GM06990 (cell line): Measurements from ENCODE around the gene ARHGDIA.

ENCODE experiments used
- DNase-seq: peaks from one replicate; pipeline ENCODE4 v3.0.0-alpha.2; 2011; ENCODE audit not compliant: insufficient read length; ENCODE audit errors: extremely low read depth
- H3K27me3 ChIP-seq: replicated peaks from 2 replicates; pipeline ENCODE4 v1.6.0; 2011; ENCODE audit warnings: low read length; ENCODE audit not compliant: control insufficient read depth, insufficient read depth
- H3K36me3 ChIP-seq: 2 replicates; pipeline ENCODE4 v1.5.1; 2011; ENCODE audit warnings: low read length; ENCODE audit not compliant: control insufficient read depth, insufficient read depth
- H3K4me3 ChIP-seq: replicated peaks from 2 replicates; pipeline ENCODE4 v1.5.1; 2011; ENCODE audit warnings: low read depth, mild to moderate bottlenecking, control low read depth, low read length
- TF ChIP-seq, protein P1 (sequence below): IDR thresholded peaks from 2 replicates; pipeline ENCODE4 v1.5.1; 2011; ENCODE audit warnings: low read length, control low read depth, mild to moderate bottlenecking, inconsistent platforms; ENCODE audit not compliant: insufficient read depth, poor library complexity, severe bottlenecking

The ARHGDIA gene

DNA sequence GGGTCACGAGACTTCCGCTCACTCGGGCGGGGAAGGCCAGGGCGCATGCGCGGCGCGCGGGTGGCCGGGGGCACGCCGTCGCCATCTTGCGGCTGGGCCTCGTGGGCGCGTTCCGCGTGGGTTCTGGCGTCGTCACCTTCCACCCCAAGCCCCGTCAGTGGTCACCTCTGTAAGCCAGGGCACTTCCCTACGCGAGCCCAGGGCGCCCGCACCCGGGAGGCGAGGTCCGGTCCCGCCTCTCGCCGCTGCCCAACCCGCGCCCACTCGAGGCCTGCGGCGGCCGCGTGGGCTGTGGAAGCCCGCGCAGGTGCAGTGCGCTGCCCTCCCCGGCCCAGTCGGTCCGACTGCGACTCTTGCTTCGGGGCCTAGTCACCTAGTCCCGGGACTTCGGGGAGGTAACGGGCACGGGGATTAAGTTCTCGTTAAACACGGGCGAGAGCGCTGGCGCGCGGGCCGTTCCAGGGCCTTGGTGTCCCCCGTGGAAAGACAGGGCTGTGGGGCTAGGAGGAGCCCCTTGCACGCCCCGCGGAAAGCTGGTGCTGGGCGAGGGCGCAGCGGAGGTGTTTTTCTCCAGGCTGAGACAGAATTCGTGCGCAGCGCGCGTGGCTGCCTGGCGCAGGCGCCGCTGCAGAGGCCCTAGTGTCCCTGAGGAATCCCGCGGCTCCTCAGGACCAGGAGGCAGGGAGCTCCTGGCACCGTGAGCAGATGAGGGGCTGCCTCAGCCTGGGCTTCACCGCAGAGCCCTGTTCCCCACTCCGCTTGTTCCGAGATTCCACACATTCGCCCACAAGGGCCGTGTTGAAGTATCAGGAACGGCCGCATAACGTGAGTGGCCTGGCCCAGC lies 472 bp upstream of the ARHGDIA start:
- no peaks in the 10 kb centered on the region for H3K27me3 ChIP-seq
- TF ChIP-seq, protein P1, sequence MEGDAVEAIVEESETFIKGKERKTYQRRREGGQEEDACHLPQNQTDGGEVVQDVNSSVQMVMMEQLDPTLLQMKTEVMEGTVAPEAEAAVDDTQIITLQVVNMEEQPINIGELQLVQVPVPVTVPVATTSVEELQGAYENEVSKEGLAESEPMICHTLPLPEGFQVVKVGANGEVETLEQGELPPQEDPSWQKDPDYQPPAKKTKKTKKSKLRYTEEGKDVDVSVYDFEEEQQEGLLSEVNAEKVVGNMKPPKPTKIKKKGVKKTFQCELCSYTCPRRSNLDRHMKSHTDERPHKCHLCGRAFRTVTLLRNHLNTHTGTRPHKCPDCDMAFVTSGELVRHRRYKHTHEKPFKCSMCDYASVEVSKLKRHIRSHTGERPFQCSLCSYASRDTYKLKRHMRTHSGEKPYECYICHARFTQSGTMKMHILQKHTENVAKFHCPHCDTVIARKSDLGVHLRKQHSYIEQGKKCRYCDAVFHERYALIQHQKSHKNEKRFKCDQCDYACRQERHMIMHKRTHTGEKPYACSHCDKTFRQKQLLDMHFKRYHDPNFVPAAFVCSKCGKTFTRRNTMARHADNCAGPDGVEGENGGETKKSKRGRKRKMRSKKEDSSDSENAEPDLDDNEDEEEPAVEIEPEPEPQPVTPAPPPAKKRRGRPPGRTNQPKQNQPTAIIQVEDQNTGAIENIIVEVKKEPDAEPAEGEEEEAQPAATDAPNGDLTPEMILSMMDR = peak; percentile 12
- peaks cover 19% of the 10 kb centered on the region for H3K36me3 ChIP-seq
- H3K4me3 ChIP-seq = peak overlapping the region; percentile 90
- peak; percentile 95 for DNase-seq

DNA sequence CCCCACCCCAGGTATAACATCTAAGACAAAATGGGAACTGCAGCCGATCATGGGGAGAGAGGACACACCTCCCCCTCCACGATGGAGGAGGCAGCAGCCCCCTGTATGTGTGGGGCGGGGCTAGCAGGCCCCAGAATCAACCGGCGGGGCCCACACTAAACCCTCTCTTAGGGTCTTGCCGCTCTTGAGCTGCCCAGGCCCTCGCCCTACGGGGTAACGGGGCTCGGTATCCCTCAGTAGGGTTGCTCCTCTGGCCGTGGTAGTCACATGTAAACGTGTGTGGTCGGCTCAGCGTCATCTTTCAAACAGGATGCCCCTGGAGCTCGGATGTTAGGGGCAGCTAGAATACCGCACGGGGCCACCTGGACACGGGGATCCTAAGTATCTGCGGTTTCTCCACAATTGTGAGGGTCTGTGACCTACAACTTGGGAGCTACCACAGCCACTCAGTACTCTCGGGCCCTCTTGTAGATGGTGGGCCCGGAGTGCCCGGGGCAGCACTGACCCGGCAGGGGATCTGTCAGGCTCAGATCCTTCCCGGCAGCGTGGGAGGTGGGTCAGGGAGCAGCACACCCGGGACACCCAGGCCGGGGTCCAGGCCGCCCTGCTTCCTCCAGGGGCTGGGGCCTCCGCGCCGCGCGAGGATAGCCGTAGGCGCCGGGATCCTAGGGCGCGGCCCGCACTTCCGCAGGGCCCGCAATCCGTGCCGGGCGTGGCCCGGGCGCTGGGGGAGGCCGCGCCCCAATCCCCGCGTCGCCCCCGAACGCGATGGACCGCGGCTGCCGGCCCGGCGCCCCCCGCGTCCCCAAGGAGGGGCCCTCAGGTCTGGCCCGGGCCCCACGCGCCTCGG lies 781 bp downstream of the ARHGDIA start:
- peak; percentile 63 for DNase-seq
- Histone ChIP-seq H3K4me3 (peak overlapping the region; percentile 90), H3K27me3 (no peaks in the 10 kb centered on the region), H3K36me3 (peaks cover 28% of the 10 kb centered on the region)
- TF ChIP-seq, protein P1 = no peak

DNA sequence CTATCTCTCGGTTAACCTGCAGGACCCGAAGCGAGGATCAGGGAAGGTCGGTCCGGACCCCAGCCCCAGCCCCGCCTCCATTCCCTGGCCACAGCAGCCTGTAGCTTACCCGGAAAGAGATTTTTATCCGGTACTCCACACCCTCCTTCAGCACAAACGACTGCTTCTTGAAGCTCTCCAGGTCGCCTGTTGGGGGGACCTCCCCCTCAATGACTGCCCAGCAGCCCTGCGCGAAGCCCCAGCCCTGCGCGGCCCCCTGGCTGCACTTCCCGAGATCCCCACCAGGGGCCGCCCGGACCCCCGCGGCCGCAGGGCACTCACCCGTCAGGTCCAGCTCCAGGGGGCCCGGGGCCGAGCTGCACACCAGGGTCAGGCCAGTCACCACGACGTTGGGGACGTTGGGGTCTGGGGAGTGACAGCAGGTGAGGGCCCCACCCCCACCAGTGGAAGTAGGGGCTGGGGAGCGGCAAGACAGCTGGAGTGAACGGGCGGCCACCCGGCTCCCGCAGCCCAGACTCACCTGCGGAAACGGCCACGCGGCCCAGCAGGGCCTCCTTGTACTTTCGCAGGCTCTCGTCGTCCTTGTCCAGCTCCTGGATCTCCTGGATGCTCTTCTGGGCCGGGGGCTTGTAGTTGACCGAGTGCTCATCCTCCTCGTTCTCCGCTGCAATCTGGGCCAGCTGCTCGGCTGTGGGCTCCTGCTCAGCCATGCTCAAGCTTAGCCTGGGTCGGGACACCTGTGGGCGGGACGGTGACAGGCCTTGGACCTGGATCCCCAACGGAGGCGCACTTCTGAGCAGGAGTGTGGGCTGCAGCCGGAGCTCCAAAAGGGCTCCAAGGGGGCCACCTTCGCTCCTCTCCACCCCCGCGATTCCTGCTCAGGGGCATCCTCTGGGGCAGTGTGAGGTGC lies 1.7 kb downstream of the ARHGDIA start:
- H3K36me3 ChIP-seq = peaks cover 30% of the 10 kb centered on the region
- peak overlapping the region; percentile 90 for H3K4me3 ChIP-seq
- DNase-seq = peak; percentile 70
- TF ChIP-seq, protein P1 = peak; percentile 92
- H3K27me3 ChIP-seq = no peaks in the 10 kb centered on the region

DNA sequence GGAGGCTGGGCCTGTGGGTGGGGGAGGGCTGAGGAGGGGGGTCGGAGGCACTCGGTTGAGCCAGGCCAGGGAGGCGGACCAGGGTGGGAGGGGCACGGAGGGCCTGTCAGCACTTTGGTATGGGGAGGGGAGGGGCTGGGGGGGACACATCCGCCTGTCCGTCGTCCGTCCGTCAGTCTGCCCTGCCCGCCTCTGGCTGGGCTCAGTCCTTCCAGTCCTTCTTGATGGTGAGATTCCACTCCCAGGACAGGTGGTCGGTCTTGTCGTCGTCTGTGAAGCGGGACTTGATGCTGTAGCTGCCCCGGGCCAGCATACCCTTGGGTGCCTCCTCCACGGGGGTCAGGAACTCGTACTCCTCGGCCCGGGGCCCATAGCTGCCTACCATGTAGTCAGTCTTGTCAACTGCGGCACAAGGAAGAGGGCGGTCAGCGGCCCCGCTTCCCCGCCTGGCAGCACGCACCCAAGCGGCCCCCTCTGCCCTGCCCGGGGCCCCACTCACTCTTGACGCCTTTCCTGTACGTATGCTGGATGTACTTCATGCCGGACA lies 2.4 kb downstream of the ARHGDIA start:
- Histone ChIP-seq H3K4me3 (peak overlapping the region; percentile 90), H3K27me3 (no peaks in the 10 kb centered on the region), H3K36me3 (peaks cover 37% of the 10 kb centered on the region)
- no peak for DNase-seq
- TF ChIP-seq, protein P1 = no peak

DNA sequence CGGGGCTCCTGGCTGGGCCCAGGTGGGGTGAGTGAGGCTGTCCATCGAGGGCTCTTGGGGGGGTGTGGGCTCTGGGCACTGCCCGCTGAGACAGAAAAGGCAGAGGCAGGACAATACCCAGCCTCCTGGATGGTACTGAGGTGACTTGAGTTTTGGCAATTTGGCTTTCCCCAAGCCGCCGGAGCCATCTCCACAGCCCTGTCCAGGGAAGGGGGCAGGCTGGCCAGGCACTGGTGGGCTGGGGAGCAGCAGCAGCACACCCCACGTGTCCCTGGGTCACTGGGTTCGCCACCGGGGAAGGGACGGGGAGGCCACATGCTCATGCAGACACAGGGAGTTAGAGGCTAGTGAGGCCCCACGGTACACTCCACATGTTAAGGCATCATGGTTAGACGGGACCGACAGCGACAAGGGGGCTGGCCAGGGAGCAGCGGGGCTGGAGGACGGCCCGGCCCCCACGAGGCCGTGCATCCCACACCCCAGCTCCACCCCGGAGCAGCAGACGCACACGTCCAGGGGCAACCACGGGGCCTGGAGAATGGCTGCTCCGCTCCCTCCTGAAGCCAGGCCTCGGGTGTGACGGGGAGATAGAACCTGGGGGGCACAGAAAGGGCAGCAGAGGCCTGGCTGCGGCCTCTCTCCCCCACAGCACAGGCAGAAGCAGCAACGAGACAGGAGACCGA lies 3.0 kb downstream of the ARHGDIA start:
- H3K36me3 ChIP-seq = peaks cover 41% of the 10 kb centered on the region
- H3K4me3 ChIP-seq = no peak overlapping the region
- no peaks in the 10 kb centered on the region for H3K27me3 ChIP-seq
- DNase-seq = no peak
- TF ChIP-seq, protein P1 = no peak
